ENCODE data around the gene TOMM40L. TPM values are rescaled to one million over a fixed set of nuclear protein-coding genes. Genes with fewer than 3 reads are reported as not detected.

The TOMM40L gene
- total RNA-seq, 2 experiments from 2014 or later = 11.0 to 20.1 TPM

DNA sequence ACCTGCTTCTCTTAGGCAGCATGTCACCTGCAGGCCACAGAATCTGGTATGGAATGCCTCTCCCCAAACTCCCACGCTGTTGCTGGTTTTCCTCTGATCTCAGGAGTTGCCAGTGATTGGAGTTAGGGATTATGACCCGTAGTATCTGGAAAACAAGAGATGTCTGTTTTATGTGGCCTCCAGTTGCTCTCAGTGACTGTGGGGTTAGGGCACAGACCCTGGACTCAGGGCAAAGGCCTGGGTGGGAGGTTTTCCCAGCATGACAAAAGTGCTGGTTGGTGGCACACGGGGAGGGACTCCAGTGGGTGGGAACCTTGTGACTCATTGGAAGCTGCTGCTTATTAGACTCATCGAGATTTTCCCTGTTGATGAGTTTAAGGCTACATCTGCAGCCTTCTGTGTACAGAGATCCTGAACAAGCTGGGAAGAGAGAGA, 12.2 kb downstream of the TOMM40L start, which contains the start of gene NR1I3:
Gene NR1I3 (minus strand): TSS at position 165 of the 435 bp plus-strand sequence. CDS start 1,638 bp downstream, outside the sequence.
- no TSS peak for BruUV-seq (replicated peaks)
- H3K4me2 ChIP-seq (ENCODE audit: low read length) = no peak within 1 kb of the TSS
- no peak within 1 kb of the TSS for H3K27ac ChIP-seq (ENCODE audit: low read depth, low read length, poor library complexity, severe bottlenecking)
- CTCF ChIA-PET (ENCODE audit: unreplicated experiment) = no interaction called here
- intact Hi-C loops (cut with micrococcal nuclease; ENCODE audit: unreplicated experiment) = no loop called here
- POLR2A ChIA-PET = no interaction called here
- no peak for DNase-seq (ENCODE audit: low spot score)
- no peaks in the 10 kb centered on the region for H4K20me1 ChIP-seq (ENCODE audit: insufficient read depth, low read length)
- no peaks in the 10 kb centered on the region for H3K36me3 ChIP-seq (ENCODE audit: insufficient read depth, low read length)
- H3K9me2 ChIP-seq (ENCODE audit: insufficient read depth, low read length) = no peaks in the 10 kb centered on the region
- TF ChIP-seq, protein P1, sequence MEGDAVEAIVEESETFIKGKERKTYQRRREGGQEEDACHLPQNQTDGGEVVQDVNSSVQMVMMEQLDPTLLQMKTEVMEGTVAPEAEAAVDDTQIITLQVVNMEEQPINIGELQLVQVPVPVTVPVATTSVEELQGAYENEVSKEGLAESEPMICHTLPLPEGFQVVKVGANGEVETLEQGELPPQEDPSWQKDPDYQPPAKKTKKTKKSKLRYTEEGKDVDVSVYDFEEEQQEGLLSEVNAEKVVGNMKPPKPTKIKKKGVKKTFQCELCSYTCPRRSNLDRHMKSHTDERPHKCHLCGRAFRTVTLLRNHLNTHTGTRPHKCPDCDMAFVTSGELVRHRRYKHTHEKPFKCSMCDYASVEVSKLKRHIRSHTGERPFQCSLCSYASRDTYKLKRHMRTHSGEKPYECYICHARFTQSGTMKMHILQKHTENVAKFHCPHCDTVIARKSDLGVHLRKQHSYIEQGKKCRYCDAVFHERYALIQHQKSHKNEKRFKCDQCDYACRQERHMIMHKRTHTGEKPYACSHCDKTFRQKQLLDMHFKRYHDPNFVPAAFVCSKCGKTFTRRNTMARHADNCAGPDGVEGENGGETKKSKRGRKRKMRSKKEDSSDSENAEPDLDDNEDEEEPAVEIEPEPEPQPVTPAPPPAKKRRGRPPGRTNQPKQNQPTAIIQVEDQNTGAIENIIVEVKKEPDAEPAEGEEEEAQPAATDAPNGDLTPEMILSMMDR (conservative IDR thresholded peaks at IDR 0.05; ENCODE audit: low read length) = no peak
- no peak for TF ChIP-seq EZH2phosphoT487 (IDR thresholded peaks at IDR 0.05; ENCODE audit: borderline replicate concordance, low read depth, low read length)
- H2AFZ ChIP-seq (ENCODE audit: low read length) = no peak within 1 kb of the TSS
- no peaks in the 10 kb centered on the region for H3K79me2 ChIP-seq (ENCODE audit: insufficient read depth, low read depth, low read length)
- no peaks in the 10 kb centered on the region for H3K9me3 ChIP-seq (ENCODE audit: low read length)
- H3K4me3 ChIP-seq (ENCODE audit: low read depth, low read length, poor library complexity, severe bottlenecking) = no peak within 1 kb of the TSS
- no peaks in the 10 kb centered on the region for H3K4me1 ChIP-seq (ENCODE audit: insufficient read depth, low read length, poor library complexity, severe bottlenecking)

DNA sequence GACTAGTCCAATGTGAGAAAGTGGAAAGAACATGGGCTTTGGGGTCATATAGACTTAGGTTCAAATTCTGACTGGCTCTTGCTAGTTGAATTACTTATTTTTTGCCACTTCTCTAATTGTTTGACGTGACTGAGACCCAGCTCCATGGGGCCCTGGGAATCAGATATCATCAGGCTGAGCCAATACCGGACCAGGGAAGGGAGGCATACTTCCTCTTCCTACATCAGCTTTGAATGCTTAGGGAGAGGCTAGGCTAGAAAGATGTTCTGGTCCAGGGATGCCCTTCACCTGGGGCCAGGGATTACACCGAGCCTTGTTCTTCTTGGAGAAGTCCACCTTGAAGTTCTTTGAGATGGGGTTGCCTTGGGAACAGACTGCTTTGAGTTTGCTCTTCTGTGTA, 15.8 kb downstream of the TOMM40L start:
- Histone ChIP-seq H3K9me3 (ENCODE audit: low read length) (no peaks in the 10 kb centered on the region), H3K4me1 (ENCODE audit: insufficient read depth, low read length, poor library complexity, severe bottlenecking) (no peaks in the 10 kb centered on the region), H4K20me1 (ENCODE audit: insufficient read depth, low read length) (no peaks in the 10 kb centered on the region), H3K4me3 (ENCODE audit: low read depth, low read length, poor library complexity, severe bottlenecking) (no peak overlapping the region), H3K4me2 (ENCODE audit: low read length) (no peak overlapping the region), H3K9me2 (ENCODE audit: insufficient read depth, low read length) (no peaks in the 10 kb centered on the region), H2AFZ (ENCODE audit: low read length) (no peak overlapping the region), H3K79me2 (ENCODE audit: insufficient read depth, low read depth, low read length) (no peaks in the 10 kb centered on the region), H3K36me3 (ENCODE audit: insufficient read depth, low read length) (no peaks in the 10 kb centered on the region), H3K27ac (ENCODE audit: low read depth, low read length, poor library complexity, severe bottlenecking) (no peak overlapping the region)
- no peak for DNase-seq (ENCODE audit: low spot score)
- CTCF ChIA-PET (ENCODE audit: unreplicated experiment) = no interaction called here
- TF ChIP-seq, protein P1 (conservative IDR thresholded peaks at IDR 0.05; ENCODE audit: low read length) = no peak
- POLR2A ChIA-PET = no interaction called here
- intact Hi-C loops (cut with micrococcal nuclease; ENCODE audit: unreplicated experiment) = no loop called here
- BruUV-seq (replicated peaks) = no TSS peak

DNA sequence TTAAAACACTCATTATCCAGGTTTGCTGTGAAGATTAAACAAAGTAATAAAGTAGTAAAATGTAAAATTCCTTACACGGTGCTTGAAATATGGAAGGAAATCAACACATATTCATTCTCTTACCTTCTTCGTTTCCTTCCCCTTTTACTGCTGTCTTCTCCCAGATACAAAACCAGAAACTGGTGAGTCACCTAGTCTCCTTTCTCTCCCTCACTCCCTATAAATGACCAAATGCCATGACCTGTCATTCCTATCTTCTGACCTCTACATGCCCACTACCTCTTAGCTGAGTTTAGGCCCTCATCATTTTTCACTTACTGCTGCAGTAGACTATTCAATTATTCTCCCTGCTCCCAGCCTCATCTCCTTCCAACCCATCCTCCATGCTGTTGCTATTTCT, 16.5 kb downstream of the TOMM40L start:
- intact Hi-C loops (cut with micrococcal nuclease; ENCODE audit: unreplicated experiment) = no loop called here
- TF ChIP-seq, protein P1 (conservative IDR thresholded peaks at IDR 0.05; ENCODE audit: low read length) = no peak
- no peak for TF ChIP-seq EZH2phosphoT487 (IDR thresholded peaks at IDR 0.05; ENCODE audit: borderline replicate concordance, low read depth, low read length)
- Histone ChIP-seq H3K9me2 (ENCODE audit: insufficient read depth, low read length) (no peaks in the 10 kb centered on the region), H3K4me3 (ENCODE audit: low read depth, low read length, poor library complexity, severe bottlenecking) (no peak overlapping the region), H3K27ac (ENCODE audit: low read depth, low read length, poor library complexity, severe bottlenecking) (no peak overlapping the region), H3K79me2 (ENCODE audit: insufficient read depth, low read depth, low read length) (no peaks in the 10 kb centered on the region), H3K36me3 (ENCODE audit: insufficient read depth, low read length) (no peaks in the 10 kb centered on the region), H4K20me1 (ENCODE audit: insufficient read depth, low read length) (no peaks in the 10 kb centered on the region), H3K4me2 (ENCODE audit: low read length) (no peak overlapping the region), H3K9me3 (ENCODE audit: low read length) (no peaks in the 10 kb centered on the region), H2AFZ (ENCODE audit: low read length) (no peak overlapping the region), H3K4me1 (ENCODE audit: insufficient read depth, low read length, poor library complexity, severe bottlenecking) (no peaks in the 10 kb centered on the region)
- CTCF ChIA-PET (ENCODE audit: unreplicated experiment) = no interaction called here
- DNase-seq (ENCODE audit: low spot score) = no peak
- POLR2A ChIA-PET = no interaction called here
- no TSS peak for BruUV-seq (replicated peaks)
